Endothelial cell of umbilical vein (primary cell): ENCODE data around the gene DENND4B.

Experiments
- CTCF ChIP-seq, 2 donors: IDR thresholded peaks; 1 replicate in 1 of 2; 2 replicates in 1 of 2; pipeline ENCODE4 v1.5.1; 2011; ENCODE audit warnings: low read length in 2 of 2, mild to moderate bottlenecking in 2 of 2, moderate library complexity in 2 of 2, control low read depth in 1 of 2, inconsistent platforms in 1 of 2, low read depth in 1 of 2; ENCODE audit not compliant: insufficient read depth in 1 of 2; ENCODE audit errors: extremely low read depth in 1 of 2
- EZH2 ChIP-seq: IDR thresholded peaks from 2 replicates; pipeline ENCODE4 v1.6.1; 2012; ENCODE audit warnings: borderline replicate concordance, low read depth, mild to moderate bottlenecking, moderate library complexity, low read length, inconsistent platforms; ENCODE audit not compliant: severe bottlenecking
- MYC ChIP-seq: IDR thresholded peaks from one replicate; pipeline ENCODE4 v1.6.1; 2011; ENCODE audit warnings: mild to moderate bottlenecking, low read depth, low read length

GRCh38 chr1:153880962-153881361 lies 65.6 kb downstream of the DENND4B start:
- TF ChIP-seq CTCF (IDR thresholded peaks at IDR 0.05; ENCODE audit: extremely low read depth in 1 of 2, insufficient read depth in 1 of 2, low read depth in 1 of 2, low read length in 2 of 2) (no peak), MYC (no peak), EZH2 (no peak)
